CD4-positive, alpha-beta T cell (primary cell): ENCODE results near the gene RASA2. TPM values are rescaled to one million over a fixed set of nuclear protein-coding genes. Genes with fewer than 3 reads are reported as not detected.

Experiments
- ATAC-seq: fragments of 200-7000 bp; cut with Tn5 transposase; one replicate; pipeline ENCODE4 v1.10.0; 2022; ENCODE audit warnings: mild to moderate bottlenecking; ENCODE audit not compliant: poor library complexity
- CTCF ChIA-PET: fragments of 350-600 bp; sonication (Branson Sonifier 250); formaldehyde crosslinking; loops from one replicate; lab custom pipeline; 2021; ENCODE audit warnings: antibody characterized with exemption, inconsistent platforms; lab: Charles Lee
- POLR2A ChIA-PET: fragments of 350-600 bp; sonication (Branson Sonifier 250); formaldehyde crosslinking; loops from one replicate; lab custom pipeline; 2021; ENCODE audit warnings: antibody characterized with exemption, inconsistent platforms; lab: Charles Lee
- DNase-seq, 14 experiments: peaks; one replicate each; pipeline ENCODE4 v3.0.0-alpha.2; 2013 to 2020; ENCODE audit warnings: mixed read lengths in 2 of 14
- H3K27ac ChIP-seq, 2 donors: one replicate each; pipeline versions ENCODE4 v1.5.1 to v1.7.0; 2013; ENCODE audit warnings: low read length in 2 of 2, low read depth in 1 of 2, mild to moderate bottlenecking in 1 of 2
- H3K27me3 ChIP-seq, 2 experiments: 1 replicate in 1 of 2; 2 replicates in 1 of 2; pipeline versions ENCODE4 v1.6.1 to v1.7.0; 2013; ENCODE audit warnings: low read length in 2 of 2, control low read depth in 1 of 2, mild to moderate bottlenecking in 1 of 2, moderate library complexity in 1 of 2; ENCODE audit not compliant: insufficient read depth in 2 of 2, control insufficient read depth in 1 of 2
- H3K36me3 ChIP-seq: one replicate; pipeline ENCODE4 v1.6.1; 2013; ENCODE audit warnings: low read length, control low read depth; ENCODE audit not compliant: insufficient read depth
- H3K4me1 ChIP-seq: one replicate; pipeline ENCODE4 v1.6.1; 2013; ENCODE audit warnings: low read length, control low read depth; ENCODE audit not compliant: insufficient read depth
- H3K4me3 ChIP-seq: one replicate; pipeline ENCODE4 v1.5.1; 2013; ENCODE audit warnings: mild to moderate bottlenecking, low read length, moderate library complexity
- H3K9me3 ChIP-seq, 2 experiments: 1 replicate in 1 of 2; 2 replicates in 1 of 2; pipeline versions ENCODE4 v1.6.1 to v1.7.0; 2013; ENCODE audit warnings: low read length in 2 of 2, mild to moderate bottlenecking in 2 of 2, control low read depth in 1 of 2, moderate library complexity in 1 of 2; ENCODE audit not compliant: control insufficient read depth in 1 of 2, insufficient read depth in 1 of 2
- H3K27ac Mint-ChIP-seq: one replicate; pipeline ENCODE4 v1.8.0; 2020; ENCODE audit warnings: mixed read lengths
- H3K27me3 Mint-ChIP-seq: one replicate; pipeline ENCODE4 v1.8.0; 2021; ENCODE audit warnings: mixed read lengths
- H3K36me3 Mint-ChIP-seq: one replicate; pipeline ENCODE4 v1.8.0; 2021; ENCODE audit warnings: low read depth, mixed read lengths
- H3K4me1 Mint-ChIP-seq: one replicate; pipeline ENCODE4 v1.8.0; 2021; ENCODE audit warnings: low read depth, mixed read lengths
- H3K4me3 Mint-ChIP-seq: one replicate; pipeline ENCODE4 v1.8.0; 2020; ENCODE audit warnings: mild to moderate bottlenecking, mixed read lengths
- H3K9me3 Mint-ChIP-seq: one replicate; pipeline ENCODE4 v1.8.0; 2020; ENCODE audit warnings: mixed read lengths
- CTCF ChIP-seq: fragments of 200-600 bp; IDR thresholded peaks from one replicate; pipeline ENCODE4 v1.8.0; 2022; ENCODE audit warnings: antibody characterized with exemption, mild to moderate bottlenecking
- intact Hi-C, 2 experiments: fragments of 100-400 bp; cut with DNase I in 1 of 2; cut with micrococcal nuclease in 1 of 2; formaldehyde crosslinking; loops; one replicate each; pipeline versions ENCODE4 v1.15.1 to v1.9.0; 2023 to 2025; cut with DNase I, micrococcal nuclease
- total RNA-seq, 174 experiments: library from RNA in 2 of 174; stranded (reverse) in 2 of 174; gene quantifications; one replicate each; pipeline ENCODE4 v1.2.3 and lab custom pipeline; 2021 to 2026

RASA2 gene
- total RNA-seq, 2 experiments from 2014 or later, result 96.1 to 96.4 TPM

- Mint-ChIP-seq H3K4me3 (no peak overlapping the region), H3K36me3 (no peaks in the 10 kb centered on the region), H3K4me1 (no peaks in the 10 kb centered on the region), H3K9me3 (no peaks in the 10 kb centered on the region), H3K27ac (no peak overlapping the region), H3K27me3 (no peaks in the 10 kb centered on the region)
- Histone ChIP-seq H3K4me1 (peaks cover 3% of the 10 kb centered on the region), H3K9me3 (no peaks in the 10 kb centered on the region), H3K4me3 (no peak overlapping the region), H3K36me3 (no peaks in the 10 kb centered on the region), H3K27me3 (no peaks in the 10 kb centered on the region), H3K27ac (no peak overlapping the region)
- DNase-seq, result no peak
- intact Hi-C loops, result loop anchor here in 1 of 2 experiments (10.0 kb wide), 1 partner anchor 293 kb away; no protein-coding TSS in a partner anchor
- CTCF ChIA-PET, result no interaction called here
- TF ChIP-seq CTCF, result no peak
- ATAC-seq, result no peak
- POLR2A ChIA-PET, result no interaction called here
Observed at GRCh38 chr3:141647562-141647915, 160.7 kb downstream of the RASA2 start.

- Histone ChIP-seq H3K4me3 (no peak overlapping the region), H3K9me3 (no peaks in the 10 kb centered on the region), H3K36me3 (no peaks in the 10 kb centered on the region), H3K27me3 (no peaks in the 10 kb centered on the region), H3K4me1 (peaks cover 3% of the 10 kb centered on the region), H3K27ac (no peak overlapping the region)
- POLR2A ChIA-PET, result no interaction called here
- Mint-ChIP-seq H3K9me3 (no peaks in the 10 kb centered on the region), H3K4me3 (no peak overlapping the region), H3K27me3 (no peaks in the 10 kb centered on the region), H3K27ac (no peak overlapping the region), H3K36me3 (no peaks in the 10 kb centered on the region), H3K4me1 (no peaks in the 10 kb centered on the region)
- CTCF ChIA-PET, result no interaction called here
- ATAC-seq, result no peak
- intact Hi-C loops, result loop anchor here in 1 of 2 experiments (10.0 kb wide), 1 partner anchor 293 kb away; no protein-coding TSS in a partner anchor
- no peak for DNase-seq
- no peak for TF ChIP-seq CTCF
Observed at GRCh38 chr3:141648055-141648910, 161.5 kb downstream of the RASA2 start.

GRCh38 chr3:141649871-141650270 is 163.0 kb downstream of the RASA2 start:
- no peaks in the 10 kb centered on the region for H3K4me1 Mint-ChIP-seq
- ChIA-PET POLR2A (no interaction called here), CTCF (interaction anchor here (1.1 kb wide), 1 partner anchor 10 kb away, joined by 3 read pairs; no protein-coding TSS in a partner anchor)
- Histone ChIP-seq H3K9me3 (no peaks in the 10 kb centered on the region), H3K36me3 (no peaks in the 10 kb centered on the region), H3K27ac (no peak overlapping the region), H3K4me1 (peaks cover 3% of the 10 kb centered on the region), H3K27me3 (no peaks in the 10 kb centered on the region), H3K4me3 (no peak overlapping the region)
- DNase-seq, result no peak
- no peaks in the 10 kb centered on the region for H3K9me3 Mint-ChIP-seq
- TF ChIP-seq CTCF, result no peak
- no peak overlapping the region for H3K27ac Mint-ChIP-seq
- no peaks in the 10 kb centered on the region for H3K27me3 Mint-ChIP-seq
- no peaks in the 10 kb centered on the region for H3K36me3 Mint-ChIP-seq
- intact Hi-C loops, result loop anchor here in 1 of 2 experiments (10.0 kb wide), 1 partner anchor 295 kb away; no protein-coding TSS in a partner anchor
- no peak for ATAC-seq
- H3K4me3 Mint-ChIP-seq, result no peak overlapping the region
